ENCODE measurements around the gene SIRPB2. TPM values are rescaled to one million over a fixed set of nuclear protein-coding genes. Genes with fewer than 3 reads are reported as not detected.
A peak's percentile ranks its signal among the peaks of the same experiment; 100 is the strongest.
"Not testable (repeated sequence)": the region's sequence is repeated elsewhere in the genome, so short reads cannot be mapped to it uniquely, and the experiment has no call there.

SIRPB2 gene
- total RNA-seq, 1 donor from 2014 or later: 2.2 TPM

- intact Hi-C loops (cut with DNase I): no loop called here
These were observed 12.5 kb upstream of the SIRPB2 start for GRCh38 chr20:1503564-1504227.

GRCh38 chr20:1500496-1500895 lies 9.3 kb upstream of the SIRPB2 start:
- no peak for DNase-seq (ENCODE audit: low spot score)
- intact Hi-C loops (cut with DNase I): no loop called here

More at GRCh38 chr20:1503564-1504227, 12.5 kb upstream of the SIRPB2 start:
- DNase-seq (ENCODE audit: low spot score): peak; percentile 81

GRCh38 chr20:1499528-1500420 lies 8.6 kb upstream of the SIRPB2 start:
- intact Hi-C loops (cut with DNase I): no loop called here

GRCh38 chr20:1497371-1497770 lies 6.2 kb upstream of the SIRPB2 start:
- intact Hi-C loops (cut with DNase I); DNase-seq (ENCODE audit: low spot score): not testable (repeated sequence)

More at GRCh38 chr20:1499528-1500420, 8.6 kb upstream of the SIRPB2 start:
- DNase-seq (ENCODE audit: low spot score): no peak

- intact Hi-C loops (cut with DNase I): no loop called here
- no peak for DNase-seq (ENCODE audit: low spot score)
These were observed 5.7 kb upstream of the SIRPB2 start for GRCh38 chr20:1496930-1497329.

GRCh38 chr20:1494436-1494835 lies 3.2 kb upstream of the SIRPB2 start:
- DNase-seq (ENCODE audit: low spot score): no peak
- intact Hi-C loops (cut with DNase I): no loop called here

GRCh38 chr20:1493536-1493935 lies 2.3 kb upstream of the SIRPB2 start:
- DNase-seq (ENCODE audit: low spot score): no peak
- intact Hi-C loops (cut with DNase I): no loop called here

- intact Hi-C loops (cut with DNase I): no loop called here
- no peak for DNase-seq (ENCODE audit: low spot score)
These were observed 831 bp upstream of the SIRPB2 start for GRCh38 chr20:1491860-1492642.

- intact Hi-C loops (cut with DNase I): no loop called here
- no peak for DNase-seq (ENCODE audit: low spot score)
These were observed 501 bp downstream of the SIRPB2 start for GRCh38 chr20:1490643-1491195.

GRCh38 chr20:1489764-1490436 lies 1.3 kb downstream of the SIRPB2 start:
- intact Hi-C loops (cut with DNase I): no loop called here
- DNase-seq (ENCODE audit: low spot score): no peak

GRCh38 chr20:1489325-1489724 lies 1.9 kb downstream of the SIRPB2 start:
- intact Hi-C loops (cut with DNase I): no loop called here
- no peak for DNase-seq (ENCODE audit: low spot score)

- no peak for DNase-seq (ENCODE audit: low spot score)
- intact Hi-C loops (cut with DNase I): no loop called here
These were observed 4.7 kb downstream of the SIRPB2 start for GRCh38 chr20:1486566-1486965.

GRCh38 chr20:1484438-1485116 lies 6.6 kb downstream of the SIRPB2 start:
- DNase-seq (ENCODE audit: low spot score): no peak
- intact Hi-C loops (cut with DNase I): no loop called here

GRCh38 chr20:1479831-1480595 lies 11.2 kb downstream of the SIRPB2 start:
- intact Hi-C loops (cut with DNase I): no loop called here
- no peak for DNase-seq (ENCODE audit: low spot score)

GRCh38 chr20:1478566-1478965 lies 12.7 kb downstream of the SIRPB2 start:
- intact Hi-C loops (cut with DNase I): no loop called here
- no peak for DNase-seq (ENCODE audit: low spot score)

- intact Hi-C loops (cut with DNase I): no loop called here
- no peak for DNase-seq (ENCODE audit: low spot score)
These were observed 13.2 kb downstream of the SIRPB2 start for GRCh38 chr20:1477896-1478490.

GRCh38 chr20:1474817-1475603 lies 16.2 kb downstream of the SIRPB2 start:
- intact Hi-C loops (cut with DNase I): no loop called here

More at GRCh38 chr20:1474817-1475603, 16.2 kb downstream of the SIRPB2 start:
- no peak for DNase-seq (ENCODE audit: low spot score)
